NT2/D1 (cell line): ENCODE data around the gene NUCB2.

Experiments
- SUZ12 ChIP-seq: IDR thresholded peaks from 2 replicates; pipeline ENCODE4 v1.6.1; 2011; ENCODE audit not compliant: insufficient read length, insufficient read depth; ENCODE audit errors: extremely low read depth
- YY1 ChIP-seq: IDR thresholded peaks from 2 replicates; pipeline ENCODE4 v1.6.1; 2011; ENCODE audit not compliant: insufficient read length, insufficient read depth

GRCh38 chr11:17314232-17314547, 37.7 kb downstream of the NUCB2 start:
- TF ChIP-seq YY1 (no peak), SUZ12 (no peak)
